SK-N-SH treated with all-trans-retinoic acid at 6 μM for 48 hours (cell line): ENCODE data around the gene SMTNL1.

Experiments
- ATAC-seq: fragments of 200-7000 bp; cut with Tn5 transposase; 3 replicates; pipeline ENCODE4 v1.9.1; 2020; ENCODE audit warnings: mild to moderate bottlenecking, moderate library complexity
- ARNTL ChIP-seq: fragments of 450-650 bp; formaldehyde crosslinking; IDR thresholded peaks from 2 replicates; pipeline ENCODE4 v1.5.0; 2020; ENCODE audit warnings: low read depth, mild to moderate bottlenecking, moderate library complexity, borderline replicate concordance
- BACH2 ChIP-seq: fragments of 250-450 bp; sonication (Bioruptor Pico); IDR thresholded peaks from 2 replicates; pipeline ENCODE4 v1.9.0; 2021; ENCODE audit warnings: mild to moderate bottlenecking, borderline replicate concordance
- CREB5 ChIP-seq: fragments of 250-450 bp; sonication (Bioruptor Pico); IDR thresholded peaks from 2 replicates; pipeline ENCODE4 v1.5.1; 2020; ENCODE audit warnings: low read depth, mild to moderate bottlenecking, moderate library complexity
- CSDC2 ChIP-seq: fragments of 250-450 bp; sonication (Bioruptor Pico); IDR thresholded peaks from 2 replicates; pipeline ENCODE4 v1.5.0; 2020; ENCODE audit warnings: mild to moderate bottlenecking, moderate library complexity
- CSRNP3 ChIP-seq: fragments of 250-450 bp; sonication (Bioruptor Pico); IDR thresholded peaks from 2 replicates; pipeline ENCODE4 v1.5.1; 2021; ENCODE audit warnings: mild to moderate bottlenecking, moderate library complexity
- ESRRG ChIP-seq: fragments of 250-450 bp; sonication (Bioruptor Pico); IDR thresholded peaks from 2 replicates; pipeline ENCODE4 v1.6.1; 2021; ENCODE audit warnings: mild to moderate bottlenecking
- GLIS3 ChIP-seq: fragments of 250-450 bp; sonication (Bioruptor Pico); IDR thresholded peaks from 2 replicates; pipeline ENCODE4 v1.5.0; 2020; ENCODE audit warnings: mild to moderate bottlenecking, moderate library complexity
- ISL1 ChIP-seq: fragments of 250-450 bp; sonication (Bioruptor Pico); IDR thresholded peaks from 2 replicates; pipeline ENCODE4 v2.1.2; 2022; ENCODE audit warnings: mild to moderate bottlenecking, moderate library complexity
- OSR1 ChIP-seq: fragments of 250-450 bp; sonication (Bioruptor Pico); IDR thresholded peaks from 2 replicates; pipeline ENCODE4 v1.8.0; 2022; ENCODE audit warnings: moderate library complexity, mild to moderate bottlenecking, inconsistent platforms
- PATZ1 ChIP-seq: fragments of 250-450 bp; sonication (Bioruptor Pico); IDR thresholded peaks from 2 replicates; pipeline ENCODE4 v1.8.0; 2020; ENCODE audit warnings: mild to moderate bottlenecking, moderate library complexity, borderline replicate concordance
- POU6F1 ChIP-seq: fragments of 250-450 bp; sonication (Bioruptor Pico); IDR thresholded peaks from 2 replicates; pipeline ENCODE4 v1.8.0; 2021; ENCODE audit warnings: low read depth, mild to moderate bottlenecking, moderate library complexity, borderline replicate concordance
- PPARA ChIP-seq: fragments of 250-450 bp; sonication (Bioruptor Pico); IDR thresholded peaks from 2 replicates; pipeline ENCODE4 v1.5.0; 2020; ENCODE audit warnings: mild to moderate bottlenecking, borderline replicate concordance
- RARB ChIP-seq: fragments of 250-450 bp; sonication (Bioruptor Pico); IDR thresholded peaks from 2 replicates; pipeline ENCODE4 v1.8.0; 2021; ENCODE audit warnings: mild to moderate bottlenecking, moderate library complexity
- SNAI2 ChIP-seq: fragments of 250-450 bp; sonication (Bioruptor Pico); IDR thresholded peaks from 2 replicates; pipeline ENCODE4 v1.5.0; 2020; ENCODE audit warnings: mild to moderate bottlenecking, moderate library complexity
- TCF4 ChIP-seq: fragments of 250-450 bp; sonication (Bioruptor Pico); IDR thresholded peaks from 2 replicates; pipeline ENCODE4 v1.8.0; 2021; ENCODE audit warnings: mild to moderate bottlenecking, moderate library complexity, borderline replicate concordance
- TOX ChIP-seq: fragments of 250-450 bp; sonication (Bioruptor Pico); IDR thresholded peaks from 2 replicates; pipeline ENCODE4 v1.8.0; 2021; ENCODE audit warnings: mild to moderate bottlenecking, moderate library complexity, borderline replicate concordance
- TSHZ2 ChIP-seq: fragments of 250-450 bp; sonication (Bioruptor Pico); IDR thresholded peaks from 2 replicates; pipeline ENCODE4 v1.5.0; 2020; ENCODE audit warnings: mild to moderate bottlenecking, moderate library complexity
- ZC3H10 ChIP-seq: fragments of 250-450 bp; sonication (Bioruptor Pico); IDR thresholded peaks from 2 replicates; pipeline ENCODE4 v1.5.1; 2021; ENCODE audit warnings: mild to moderate bottlenecking, moderate library complexity
- ZFP3 ChIP-seq: fragments of 250-450 bp; sonication (Bioruptor Pico); IDR thresholded peaks from 2 replicates; pipeline ENCODE4 v1.5.0; 2020; ENCODE audit warnings: mild to moderate bottlenecking, moderate library complexity
- ZFP30 ChIP-seq: fragments of 450-650 bp; formaldehyde crosslinking; IDR thresholded peaks from 2 replicates; pipeline ENCODE4 v1.5.0; 2022; ENCODE audit warnings: mild to moderate bottlenecking, moderate library complexity
- ZNF70 ChIP-seq: fragments of 450-650 bp; formaldehyde crosslinking; IDR thresholded peaks from 2 replicates; pipeline ENCODE4 v1.5.0; 2020; ENCODE audit warnings: mild to moderate bottlenecking, moderate library complexity
- ZNF8 ChIP-seq: fragments of 450-650 bp; formaldehyde crosslinking; IDR thresholded peaks from 2 replicates; pipeline ENCODE4 v1.5.0; 2020; ENCODE audit warnings: mild to moderate bottlenecking, moderate library complexity

SMTNL1 gene

GRCh38 chr11:57501953-57502352, 35.4 kb upstream of the SMTNL1 start (continued):
- TF ChIP-seq GLIS3 (CRISPR knock-in tag) (no peak), CSDC2 (CRISPR knock-in tag) (no peak), TCF4 (CRISPR knock-in tag) (no peak), SNAI2 (CRISPR knock-in tag) (no peak), ZNF8 (CRISPR knock-in tag) (no peak)

GRCh38 chr11:57502376-57502775, 35.0 kb upstream of the SMTNL1 start:
- no peak for ATAC-seq
- no peak for TF ChIP-seq PATZ1 (CRISPR knock-in tag)
- TF ChIP-seq CREB5: no peak
- TF ChIP-seq TCF4 (CRISPR knock-in tag): no peak
- TF ChIP-seq TOX (CRISPR knock-in tag): no peak
- no peak for TF ChIP-seq ZC3H10 (CRISPR knock-in tag)
- no peak for TF ChIP-seq ARNTL
- TF ChIP-seq BACH2: no peak
- no peak for TF ChIP-seq ESRRG (CRISPR knock-in tag)
- no peak for TF ChIP-seq GLIS3 (CRISPR knock-in tag)
- TF ChIP-seq PPARA: no peak
- TF ChIP-seq POU6F1 (CRISPR knock-in tag): no peak
- no peak for TF ChIP-seq CSDC2 (CRISPR knock-in tag)
- no peak for TF ChIP-seq ZNF8 (CRISPR knock-in tag)
- TF ChIP-seq ZFP30 (CRISPR knock-in tag): no peak
- no peak for TF ChIP-seq ISL1
- TF ChIP-seq ZNF70 (CRISPR knock-in tag): no peak
- no peak for TF ChIP-seq OSR1 (CRISPR knock-in tag)

GRCh38 chr11:57502870-57503269, 34.5 kb upstream of the SMTNL1 start:
- no peak for TF ChIP-seq ZFP3 (CRISPR knock-in tag)
- no peak for TF ChIP-seq ZNF70 (CRISPR knock-in tag)
- no peak for TF ChIP-seq CSRNP3 (CRISPR knock-in tag)
- no peak for TF ChIP-seq ISL1
- no peak for TF ChIP-seq POU6F1 (CRISPR knock-in tag)
- TF ChIP-seq TSHZ2 (CRISPR knock-in tag): no peak
- TF ChIP-seq PATZ1 (CRISPR knock-in tag): no peak
- TF ChIP-seq ESRRG (CRISPR knock-in tag): no peak
- no peak for TF ChIP-seq BACH2
- no peak for TF ChIP-seq TCF4 (CRISPR knock-in tag)
- no peak for TF ChIP-seq ZC3H10 (CRISPR knock-in tag)
- no peak for TF ChIP-seq ARNTL
- no peak for TF ChIP-seq RARB (CRISPR knock-in tag)
- TF ChIP-seq ZNF8 (CRISPR knock-in tag): no peak
- no peak for TF ChIP-seq PPARA
- TF ChIP-seq GLIS3 (CRISPR knock-in tag): no peak
- no peak for TF ChIP-seq TOX (CRISPR knock-in tag)
- TF ChIP-seq ZFP30 (CRISPR knock-in tag): no peak
- ATAC-seq: no peak
